ENCODE results near the gene HS1BP3.

- TF ChIP-seq CTCF (IDR thresholded peaks at IDR 0.05; ENCODE audit: insufficient read depth, low read depth, low read length) (no peak), EZH2 (IDR thresholded peaks at IDR 0.05; ENCODE audit: insufficient read depth, low read length) (no peak)
Measured at GRCh38 chr2:20631617-20632307, 19.1 kb downstream of the HS1BP3 start.

Data from astrocyte (in vitro differentiated cells and primary cell).